LNCaP clone FGC (cell line): ENCODE results near the gene ZNF575.

Experiments used
- DNase-seq: peaks from one replicate; pipeline ENCODE4 v3.0.0-alpha.2; 2011; ENCODE audit warnings: low read depth
- H3K4me3 ChIP-seq: 2 replicates; pipeline ENCODE4 v1.5.1; 2011; ENCODE audit warnings: mild to moderate bottlenecking, low read depth, low read length, control low read depth
- CTCF ChIP-seq: IDR thresholded peaks from 2 replicates; pipeline ENCODE4 v1.5.1; 2012; ENCODE audit warnings: mild to moderate bottlenecking; ENCODE audit not compliant: control insufficient read depth, insufficient read depth; ENCODE audit errors: extremely low read depth

Gene ZNF575

GRCh38 chr19:43532962-43533545, at the start of gene ZNF575:
ZNF575 (plus strand) TSS chr19:43533188; CDS start chr19:43534423, 1,235 bp downstream.
- peak; percentile 50 for DNase-seq
- no peak for TF ChIP-seq CTCF
- peak within 1 kb of the TSS; percentile 47 for H3K4me3 ChIP-seq

DNA sequence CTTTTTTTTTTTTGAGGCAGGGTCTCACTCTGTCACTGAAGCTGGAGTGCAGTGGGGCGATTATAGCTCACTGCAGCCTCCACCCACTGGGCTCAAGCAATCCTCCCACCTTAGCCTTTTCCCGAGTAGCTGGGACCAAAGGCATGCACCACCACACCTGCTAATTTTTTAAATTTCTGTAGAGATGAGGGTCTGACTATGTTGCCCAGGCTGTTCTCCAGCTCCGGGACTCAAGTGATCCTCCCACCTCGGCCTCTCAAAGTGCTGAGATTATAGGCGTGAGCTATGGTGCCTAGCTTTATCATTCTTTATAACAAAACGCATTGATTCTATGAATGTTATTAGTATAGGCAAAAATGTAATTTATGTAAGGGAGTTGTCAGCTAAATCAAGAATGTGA, 49.7 kb upstream of the ZNF575 start:
- no peak for DNase-seq
- no peak overlapping the region for H3K4me3 ChIP-seq
- TF ChIP-seq CTCF: no peak

- no peak for DNase-seq
- H3K4me3 ChIP-seq: no peak overlapping the region
- no peak for TF ChIP-seq CTCF
These were observed 47.0 kb upstream of the ZNF575 start for GRCh38 chr19:43485951-43486350.

DNA sequence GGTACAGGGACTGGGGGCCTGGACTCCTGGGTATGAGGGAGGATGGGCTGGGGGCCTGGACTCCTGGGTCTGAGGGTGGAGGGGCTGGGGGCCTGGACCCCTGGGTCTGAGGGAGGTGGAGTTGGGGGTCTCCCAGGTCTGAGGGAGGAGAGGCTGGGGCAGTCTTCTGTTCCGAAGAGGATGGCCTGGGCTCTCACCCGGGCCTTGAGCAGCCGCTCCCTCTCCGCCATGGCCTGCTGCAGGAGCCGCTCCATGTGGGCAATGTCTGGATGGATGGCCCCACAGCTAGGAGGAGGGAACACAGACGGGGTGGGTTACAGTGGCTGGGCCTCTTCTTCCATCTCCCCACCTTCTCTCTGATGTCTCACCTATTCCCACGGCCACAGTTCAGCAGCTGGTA, 46.6 kb upstream of the ZNF575 start:
- H3K4me3 ChIP-seq: no peak overlapping the region
- TF ChIP-seq CTCF: no peak
- no peak for DNase-seq

DNA sequence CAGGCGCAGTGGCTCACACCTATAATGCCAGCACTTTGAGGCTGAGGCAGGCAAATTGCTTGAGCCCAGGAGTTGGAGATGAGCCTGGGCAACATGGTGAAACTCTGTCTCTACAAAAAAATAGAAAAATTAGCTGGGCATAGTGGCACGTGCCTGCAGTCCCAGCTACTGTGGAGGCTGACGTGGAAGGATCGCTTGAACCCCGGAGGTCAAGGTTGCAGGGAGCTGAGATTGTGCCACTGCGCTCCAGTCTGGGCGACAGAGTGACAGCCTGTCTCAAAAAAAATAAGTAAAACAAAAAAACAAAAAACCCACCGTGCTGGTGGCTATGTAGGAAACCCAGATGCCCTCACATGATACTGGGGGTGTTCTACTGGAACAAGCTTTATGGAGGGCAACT, 44.8 kb upstream of the ZNF575 start:
- no peak overlapping the region for H3K4me3 ChIP-seq
- TF ChIP-seq CTCF: no peak
- DNase-seq: no peak

DNA sequence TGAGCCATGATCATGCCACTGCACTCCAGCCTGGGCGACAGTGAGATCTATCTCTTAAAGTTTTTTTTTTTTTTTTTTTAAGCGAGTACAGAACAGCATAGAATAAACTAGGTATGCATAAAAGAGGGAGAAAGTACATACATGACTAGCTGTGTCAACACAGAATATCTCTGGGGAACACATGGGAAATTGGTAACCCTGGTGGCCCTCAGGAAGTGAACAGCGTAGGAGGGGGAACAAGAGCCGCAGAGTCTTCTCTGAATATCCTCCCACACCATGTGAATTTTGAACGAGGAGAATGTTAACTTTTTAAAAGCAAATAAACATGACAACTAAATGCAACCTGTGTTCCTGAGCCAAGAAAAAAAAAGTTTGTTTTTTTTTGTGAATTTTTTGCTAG, 43.7 kb upstream of the ZNF575 start:
- DNase-seq: no peak
- no peak overlapping the region for H3K4me3 ChIP-seq
- TF ChIP-seq CTCF: no peak

DNA sequence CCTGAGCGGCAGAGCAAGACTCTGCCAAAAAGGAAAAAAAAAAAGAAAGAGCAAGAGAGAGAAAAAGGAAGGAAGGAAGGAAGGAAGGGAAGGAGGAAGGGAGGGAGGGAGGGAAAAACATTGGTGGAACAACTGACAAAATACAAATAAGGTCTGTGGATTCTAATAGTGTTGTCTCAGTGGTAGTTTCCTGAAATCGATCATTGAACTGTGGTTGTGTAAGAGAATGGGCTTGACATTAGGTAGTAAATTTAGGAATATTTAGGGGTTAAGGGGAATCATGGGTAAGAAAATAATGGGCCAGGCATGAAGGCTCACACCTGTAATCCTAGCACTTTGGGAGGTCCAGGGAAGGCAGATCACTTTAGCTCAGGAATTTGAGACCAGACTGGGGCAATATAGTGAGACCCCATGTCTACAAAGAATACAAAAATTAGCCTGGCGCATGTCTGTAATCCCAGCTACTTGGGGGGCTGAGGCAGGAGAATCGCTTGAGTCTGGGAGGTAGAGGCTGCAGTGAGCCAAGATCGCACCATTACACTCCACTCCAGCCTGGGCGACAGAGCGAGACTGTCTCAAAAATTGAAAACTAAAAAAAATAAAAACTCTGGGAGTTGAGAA, 42.9 kb upstream of the ZNF575 start:
- DNase-seq: no peak
- H3K4me3 ChIP-seq: no peak overlapping the region
- no peak for TF ChIP-seq CTCF
